Measurements from ENCODE around the gene COPS9.

COPS9 gene

DNA sequence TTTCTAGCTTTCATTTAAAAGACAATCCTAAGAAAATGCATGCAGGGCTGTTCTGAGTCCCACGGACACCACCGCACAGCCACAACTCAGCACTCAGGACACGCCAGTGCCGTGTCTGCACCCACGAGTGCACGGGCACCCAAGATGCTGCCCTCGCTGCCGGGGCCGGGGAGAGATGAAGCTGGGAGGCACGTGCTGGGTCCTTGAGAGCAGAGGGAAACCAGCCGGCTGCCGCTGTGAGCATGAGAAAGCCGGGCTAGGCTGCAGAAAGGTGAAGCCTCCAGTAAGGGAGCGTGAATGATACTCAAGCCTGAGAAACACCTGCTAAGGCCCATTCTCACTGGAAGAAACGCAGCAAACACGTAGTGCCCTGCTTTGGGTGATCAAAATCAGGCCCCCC lies 4.8 kb downstream of the COPS9 start:
- DNase-seq (ENCODE audit: low read depth) = no peak
- no peak overlapping the region for H3K4me3 ChIP-seq (ENCODE audit: low read depth, low read length)
- TF ChIP-seq POLR2A (IDR thresholded peaks at IDR 0.05; ENCODE audit: extremely low read depth, insufficient read length) (no peak), MYC (IDR thresholded peaks at IDR 0.05; ENCODE audit: low read depth, low read length) (no peak)
- TF ChIP-seq, protein P1, sequence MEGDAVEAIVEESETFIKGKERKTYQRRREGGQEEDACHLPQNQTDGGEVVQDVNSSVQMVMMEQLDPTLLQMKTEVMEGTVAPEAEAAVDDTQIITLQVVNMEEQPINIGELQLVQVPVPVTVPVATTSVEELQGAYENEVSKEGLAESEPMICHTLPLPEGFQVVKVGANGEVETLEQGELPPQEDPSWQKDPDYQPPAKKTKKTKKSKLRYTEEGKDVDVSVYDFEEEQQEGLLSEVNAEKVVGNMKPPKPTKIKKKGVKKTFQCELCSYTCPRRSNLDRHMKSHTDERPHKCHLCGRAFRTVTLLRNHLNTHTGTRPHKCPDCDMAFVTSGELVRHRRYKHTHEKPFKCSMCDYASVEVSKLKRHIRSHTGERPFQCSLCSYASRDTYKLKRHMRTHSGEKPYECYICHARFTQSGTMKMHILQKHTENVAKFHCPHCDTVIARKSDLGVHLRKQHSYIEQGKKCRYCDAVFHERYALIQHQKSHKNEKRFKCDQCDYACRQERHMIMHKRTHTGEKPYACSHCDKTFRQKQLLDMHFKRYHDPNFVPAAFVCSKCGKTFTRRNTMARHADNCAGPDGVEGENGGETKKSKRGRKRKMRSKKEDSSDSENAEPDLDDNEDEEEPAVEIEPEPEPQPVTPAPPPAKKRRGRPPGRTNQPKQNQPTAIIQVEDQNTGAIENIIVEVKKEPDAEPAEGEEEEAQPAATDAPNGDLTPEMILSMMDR (IDR thresholded peaks at IDR 0.05; ENCODE audit: low read depth, low read length) = no peak
- TF ChIP-seq, protein P2, sequence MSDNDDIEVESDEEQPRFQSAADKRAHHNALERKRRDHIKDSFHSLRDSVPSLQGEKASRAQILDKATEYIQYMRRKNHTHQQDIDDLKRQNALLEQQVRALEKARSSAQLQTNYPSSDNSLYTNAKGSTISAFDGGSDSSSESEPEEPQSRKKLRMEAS (IDR thresholded peaks at IDR 0.05; ENCODE audit: low read depth, low read length) = no peak

DNA sequence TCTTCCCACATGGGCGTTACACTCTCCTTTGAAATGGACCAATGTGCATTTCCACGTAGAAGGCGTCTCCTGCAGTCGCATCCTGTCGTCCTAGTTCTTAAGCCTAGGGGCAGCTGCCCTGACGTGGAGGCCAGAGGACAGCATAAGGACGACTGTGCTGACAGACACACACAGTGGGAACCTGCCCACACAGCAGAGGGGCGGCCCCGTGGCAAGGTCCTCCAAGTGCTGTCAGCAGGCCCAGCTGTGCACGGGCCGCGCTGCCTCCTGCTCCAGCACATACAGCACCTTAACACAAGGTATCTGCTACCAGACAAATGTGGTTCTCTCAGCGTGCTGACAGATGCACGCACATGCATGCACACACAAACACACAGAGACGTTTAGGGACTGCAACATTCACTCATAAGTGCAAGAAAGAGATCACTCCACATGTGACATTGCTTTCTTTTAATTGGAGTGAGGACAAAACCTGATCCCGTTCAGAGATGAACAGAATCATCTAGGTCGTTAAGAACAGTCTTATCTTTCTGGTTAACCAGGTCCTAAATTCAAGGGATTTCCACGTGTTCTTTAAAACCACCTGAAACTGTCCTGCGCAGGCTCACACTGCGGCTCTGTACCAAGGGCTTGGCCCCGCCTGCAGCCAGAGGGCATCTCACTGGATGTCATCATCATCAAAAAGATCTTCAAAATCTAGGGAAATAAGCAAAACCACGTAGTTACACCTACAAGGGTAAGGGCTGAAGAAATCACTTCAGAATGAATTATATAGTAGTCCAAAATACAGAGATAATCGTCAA lies 5.5 kb downstream of the COPS9 start:
- H3K4me3 ChIP-seq (ENCODE audit: low read depth, low read length) = no peak overlapping the region
- TF ChIP-seq MYC (IDR thresholded peaks at IDR 0.05; ENCODE audit: low read depth, low read length) (no peak), POLR2A (IDR thresholded peaks at IDR 0.05; ENCODE audit: extremely low read depth, insufficient read length) (no peak)
- TF ChIP-seq, protein P1 (IDR thresholded peaks at IDR 0.05; ENCODE audit: low read depth, low read length) = no peak
- TF ChIP-seq, protein P2 (IDR thresholded peaks at IDR 0.05; ENCODE audit: low read depth, low read length) = no peak

DNA sequence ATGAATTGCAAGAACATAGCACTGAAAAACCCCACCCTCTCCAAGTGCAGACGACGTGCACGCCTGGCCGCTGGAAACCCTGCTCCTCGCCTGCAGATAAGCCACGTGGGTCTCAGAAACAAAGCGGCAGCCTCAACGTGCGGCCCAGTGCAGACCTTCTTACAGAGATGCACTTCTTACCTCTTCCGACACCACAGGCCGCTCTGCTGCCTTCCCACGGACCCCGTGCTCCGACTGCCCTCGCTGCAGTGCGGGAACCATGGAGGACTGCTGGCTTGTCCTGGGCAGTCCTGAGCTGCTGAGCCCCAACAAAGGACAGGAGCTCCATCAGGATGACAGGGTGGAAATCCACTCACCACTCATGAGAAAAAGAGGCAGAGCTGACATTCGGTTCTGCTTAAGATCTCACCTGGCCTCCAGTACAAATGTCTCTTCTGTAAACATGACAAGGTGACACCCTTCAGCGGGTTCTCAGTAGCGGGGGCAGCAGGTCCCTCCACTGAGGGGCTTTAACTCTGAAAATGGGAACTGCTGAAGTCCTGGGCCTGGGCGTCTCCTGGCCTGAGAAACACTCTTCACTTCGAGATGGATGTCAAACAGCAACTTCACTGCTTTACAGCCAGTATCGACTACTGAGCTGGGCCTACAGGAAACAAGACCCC lies 6.2 kb downstream of the COPS9 start:
- no peak for TF ChIP-seq POLR2A (IDR thresholded peaks at IDR 0.05; ENCODE audit: extremely low read depth, insufficient read length)
- TF ChIP-seq, protein P2 (IDR thresholded peaks at IDR 0.05; ENCODE audit: low read depth, low read length) = no peak
- no peak for TF ChIP-seq MYC (IDR thresholded peaks at IDR 0.05; ENCODE audit: low read depth, low read length)
- TF ChIP-seq, protein P1 (IDR thresholded peaks at IDR 0.05; ENCODE audit: low read depth, low read length) = no peak
- no peak overlapping the region for H3K4me3 ChIP-seq (ENCODE audit: low read depth, low read length)
- DNase-seq (ENCODE audit: low read depth) = no peak

More for the DNA sequence above, 5.5 kb downstream of the COPS9 start:
- DNase-seq (ENCODE audit: low read depth) = no peak

DNA sequence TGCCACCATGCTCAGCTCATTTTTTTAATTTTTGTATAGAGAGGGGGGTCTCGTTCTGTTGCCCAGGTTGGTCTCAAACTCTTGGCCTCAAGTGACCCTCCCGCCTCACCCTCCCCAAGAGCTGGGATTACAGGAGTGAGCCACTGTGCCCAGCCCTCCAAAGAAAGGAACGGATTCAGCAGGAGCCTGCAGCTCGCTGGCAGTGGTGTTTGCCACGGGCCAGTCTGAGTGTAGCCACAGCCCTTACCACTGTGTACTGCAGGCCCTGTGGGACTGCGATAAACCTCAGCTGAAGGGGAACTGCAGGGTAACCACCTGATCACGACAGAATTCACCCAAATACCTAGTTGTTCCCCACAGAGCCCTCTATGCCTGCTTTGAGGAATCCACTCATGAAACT lies 6.8 kb downstream of the COPS9 start:
- no peak overlapping the region for H3K4me3 ChIP-seq (ENCODE audit: low read depth, low read length)
- no peak for TF ChIP-seq POLR2A (IDR thresholded peaks at IDR 0.05; ENCODE audit: extremely low read depth, insufficient read length)
- TF ChIP-seq, protein P2 (IDR thresholded peaks at IDR 0.05; ENCODE audit: low read depth, low read length) = no peak
- TF ChIP-seq, protein P1 (IDR thresholded peaks at IDR 0.05; ENCODE audit: low read depth, low read length) = no peak
- TF ChIP-seq MYC (IDR thresholded peaks at IDR 0.05; ENCODE audit: low read depth, low read length) = no peak
- no peak for DNase-seq (ENCODE audit: low read depth)

DNA sequence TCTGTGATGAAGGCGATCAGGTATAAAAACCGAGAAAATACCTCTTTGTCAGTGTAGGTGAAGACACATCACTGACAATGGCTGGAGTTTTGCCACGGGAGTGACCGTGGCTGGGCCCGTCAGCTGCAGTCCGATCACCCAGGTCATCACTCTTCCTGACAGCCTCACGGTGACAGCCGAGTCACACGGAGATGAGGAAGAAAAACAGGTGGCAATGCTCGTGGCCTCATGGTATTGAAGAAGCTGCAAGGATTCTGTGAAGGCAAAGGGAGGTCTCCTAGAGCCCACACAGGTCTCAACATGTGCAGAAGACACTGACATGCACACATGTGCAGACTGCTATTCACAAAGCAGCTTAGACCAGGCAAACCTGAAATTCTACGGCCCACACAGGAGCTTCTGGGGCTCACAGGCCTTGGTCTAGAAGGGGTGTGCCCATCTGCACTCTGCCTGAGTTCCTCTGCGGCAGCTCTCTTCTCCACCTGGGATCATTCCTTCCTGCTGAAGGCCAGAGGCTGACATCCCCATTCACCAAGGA lies 7.4 kb downstream of the COPS9 start:
- DNase-seq (ENCODE audit: low read depth) = no peak
- TF ChIP-seq, protein P2 (IDR thresholded peaks at IDR 0.05; ENCODE audit: low read depth, low read length) = no peak
- TF ChIP-seq MYC (IDR thresholded peaks at IDR 0.05; ENCODE audit: low read depth, low read length) (no peak), POLR2A (IDR thresholded peaks at IDR 0.05; ENCODE audit: extremely low read depth, insufficient read length) (no peak)
- TF ChIP-seq, protein P1 (IDR thresholded peaks at IDR 0.05; ENCODE audit: low read depth, low read length) = no peak
- H3K4me3 ChIP-seq (ENCODE audit: low read depth, low read length) = no peak overlapping the region

Data from NB4 (cell line).